Kidney (tissue), 14 donors: ENCODE data around the gene EVI5L. TPM values are rescaled to one million over a fixed set of nuclear protein-coding genes. Genes with fewer than 3 reads are reported as not detected.

Experiments
- DNase-seq, 5 donors: peaks; one replicate each; pipeline ENCODE4 v3.0.0-alpha.2; 2013 to 2020
- FAIRE-seq: peaks from 2 replicates; lab custom pipeline; 2012; peaks lifted over from hg19 to GRCh38; lab: Jason Lieb, UNC
- H3K27ac ChIP-seq, 2 donors: one replicate each; pipeline ENCODE4 v1.7.0; 2013; ENCODE audit warnings: low read depth in 2 of 2, low read length in 2 of 2, inconsistent platforms in 1 of 2
- H3K27me3 ChIP-seq: one replicate; pipeline ENCODE4 v1.7.1; 2013; ENCODE audit warnings: low read length, inconsistent platforms; ENCODE audit not compliant: control insufficient read depth, insufficient read depth
- H3K36me3 ChIP-seq, 3 donors: one replicate each; pipeline versions ENCODE4 v1.7.0 to v1.7.1; 2013; ENCODE audit warnings: low read length in 3 of 3, control low read depth in 1 of 3, inconsistent platforms in 1 of 3; ENCODE audit not compliant: insufficient read depth in 3 of 3, control insufficient read depth in 2 of 3
- H3K4me1 ChIP-seq, 3 donors: one replicate each; pipeline versions ENCODE4 v1.7.0 to v1.7.1; 2013; ENCODE audit warnings: low read length in 3 of 3, inconsistent platforms in 1 of 3, low read depth in 1 of 3; ENCODE audit not compliant: control insufficient read depth in 2 of 3, insufficient read depth in 2 of 3
- H3K4me3 ChIP-seq, 3 donors: one replicate each; pipeline versions ENCODE4 v1.7.0 to v1.8.1; 2013; ENCODE audit warnings: low read length in 3 of 3, control low read depth in 1 of 3, inconsistent platforms in 1 of 3
- H3K9ac ChIP-seq, 3 donors: one replicate each; pipeline versions ENCODE4 v1.7.0 to v1.7.1; 2013; ENCODE audit warnings: low read length in 3 of 3, control low read depth in 1 of 3, inconsistent platforms in 1 of 3
- H3K9me3 ChIP-seq, 3 donors: one replicate each; pipeline versions ENCODE4 v1.7.0 to v1.7.1; 2013; ENCODE audit warnings: low read length in 3 of 3, control low read depth in 1 of 3, inconsistent platforms in 1 of 3; ENCODE audit not compliant: control insufficient read depth in 2 of 3, insufficient read depth in 1 of 3
- intact Hi-C: fragments of 100-400 bp; cut with DNase I; formaldehyde crosslinking; loops from one replicate; pipeline ENCODE4 v1.11.1; 2022
- polyA plus RNA-seq: library from polyadenylated mRNA; stranded (reverse); fragments of 350-450 nt; fragmentation: Illumina TruSeq; extraction: RNeasy Lipid Tissue Mini Kit (QIAGEN cat#74804); gene quantifications from one replicate; pipeline ENCODE4 v1.2.3, GENCODE V29; 2014; ENCODE audit warnings: low read depth, low replicate concordance; ENCODE audit not compliant: insufficient read depth
- total RNA-seq: library from RNA; stranded (reverse); fragmentation: NEBNext Ultra II Directional; extraction: Animal tissue kit (Norgen Biotek cat#: 25700); gene quantifications from one replicate; pipeline ENCODE4 v1.2.1, GENCODE V29; 2021
- TF ChIP-seq, protein P1 (sequence below): IDR thresholded peaks from 3 replicates; pipeline ENCODE4 v1.5.1; 2012; ENCODE audit warnings: mild to moderate bottlenecking, moderate library complexity, borderline replicate concordance; ENCODE audit not compliant: insufficient read depth; ENCODE audit errors: extremely low read depth
- donor health status: control.
- donor health status: control.
- donor health status: control.
- donor health status: control.
- donor health status: control.
- donor health status: DM: yes; HTN: yes; CAD: no.
- donor health status: Normal renal cell carcinoma (clear cell type).

EVI5L gene
- total and polyA plus RNA-seq, 2 donors from 2014 or later, result 14.5 to 15.9 TPM

- H3K9ac ChIP-seq, result no peak overlapping the region
- H3K36me3 ChIP-seq, result no peaks in the 10 kb centered on the region
- H3K27ac ChIP-seq, result no peak overlapping the region
- intact Hi-C loops, result no loop called here
- H3K9me3 ChIP-seq, result peaks cover 0 to 6% (median 0%) of the 10 kb centered on the region in 3 donors
- TF ChIP-seq, protein P1, sequence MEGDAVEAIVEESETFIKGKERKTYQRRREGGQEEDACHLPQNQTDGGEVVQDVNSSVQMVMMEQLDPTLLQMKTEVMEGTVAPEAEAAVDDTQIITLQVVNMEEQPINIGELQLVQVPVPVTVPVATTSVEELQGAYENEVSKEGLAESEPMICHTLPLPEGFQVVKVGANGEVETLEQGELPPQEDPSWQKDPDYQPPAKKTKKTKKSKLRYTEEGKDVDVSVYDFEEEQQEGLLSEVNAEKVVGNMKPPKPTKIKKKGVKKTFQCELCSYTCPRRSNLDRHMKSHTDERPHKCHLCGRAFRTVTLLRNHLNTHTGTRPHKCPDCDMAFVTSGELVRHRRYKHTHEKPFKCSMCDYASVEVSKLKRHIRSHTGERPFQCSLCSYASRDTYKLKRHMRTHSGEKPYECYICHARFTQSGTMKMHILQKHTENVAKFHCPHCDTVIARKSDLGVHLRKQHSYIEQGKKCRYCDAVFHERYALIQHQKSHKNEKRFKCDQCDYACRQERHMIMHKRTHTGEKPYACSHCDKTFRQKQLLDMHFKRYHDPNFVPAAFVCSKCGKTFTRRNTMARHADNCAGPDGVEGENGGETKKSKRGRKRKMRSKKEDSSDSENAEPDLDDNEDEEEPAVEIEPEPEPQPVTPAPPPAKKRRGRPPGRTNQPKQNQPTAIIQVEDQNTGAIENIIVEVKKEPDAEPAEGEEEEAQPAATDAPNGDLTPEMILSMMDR, result no peak
- peaks cover 0 to 8% (median 0%) of the 10 kb centered on the region in 3 donors for H3K4me1 ChIP-seq
- FAIRE-seq (no peak), DNase-seq (no peak)
- H3K4me3 ChIP-seq, result no peak overlapping the region
- H3K27me3 ChIP-seq, result no peaks in the 10 kb centered on the region
These were observed 16.2 kb downstream of the EVI5L start for GRCh38 chr19:7846155-7846646.

DNA sequence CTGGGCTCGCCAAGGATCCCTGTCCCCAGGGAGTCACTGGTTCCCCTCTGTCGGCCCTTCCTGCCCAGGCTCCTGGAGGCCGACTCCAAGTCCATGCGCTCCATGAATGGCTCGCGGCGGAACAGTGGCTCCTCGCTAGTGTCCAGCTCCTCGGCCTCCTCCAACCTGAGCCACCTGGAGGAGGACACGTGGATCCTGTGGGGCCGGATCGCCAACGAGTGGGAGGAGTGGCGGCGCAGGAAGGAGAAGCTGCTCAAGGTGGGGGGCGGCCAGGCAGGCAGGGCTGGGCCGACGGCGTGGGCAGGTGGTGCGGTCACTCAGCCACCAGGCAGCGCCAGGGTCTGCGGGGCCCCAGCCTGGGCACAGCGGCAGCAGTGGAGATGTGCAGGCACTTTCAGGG lies 17.6 kb downstream of the EVI5L start:
- H3K36me3 ChIP-seq, result no peaks in the 10 kb centered on the region
- TF ChIP-seq, protein P1, result no peak
- peaks cover 0 to 3% (median 0%) of the 10 kb centered on the region in 3 donors for H3K9me3 ChIP-seq
- H3K4me3 ChIP-seq, result no peak overlapping the region
- FAIRE-seq (no peak), DNase-seq (peak in 1 of 5 donors; percentile 70)
- H3K9ac ChIP-seq, result no peak overlapping the region
- no peaks in the 10 kb centered on the region for H3K27me3 ChIP-seq
- no peak overlapping the region for H3K27ac ChIP-seq
- intact Hi-C loops, result no loop called here
- peaks cover 0 to 8% (median 0%) of the 10 kb centered on the region in 3 donors for H3K4me1 ChIP-seq

- Histone ChIP-seq H3K9ac (no peak overlapping the region), H3K27ac (no peak overlapping the region), H3K4me1 (peaks cover 0 to 7% (median 0%) of the 10 kb centered on the region in 3 donors), H3K27me3 (no peaks in the 10 kb centered on the region), H3K36me3 (no peaks in the 10 kb centered on the region), H3K4me3 (no peak overlapping the region), H3K9me3 (no peaks in the 10 kb centered on the region)
- peak in 1 of 5 donors; percentile 75 for DNase-seq
- TF ChIP-seq, protein P1, result no peak
- intact Hi-C loops, result no loop called here
- no peak for FAIRE-seq
These were observed 18.9 kb downstream of the EVI5L start for GRCh38 chr19:7848779-7849457.
